Stimulated activated CD4-positive, alpha-beta T cell treated with anti-CD3 and anti-CD28 coated beads, Interleukin-15, amount 100 ng/mL, for 1 hour (primary cell): ENCODE data around the gene TMEM178B.
"Not testable (repeated sequence)": the region's sequence is repeated elsewhere in the genome, so short reads cannot be mapped to it uniquely, and the experiment has no call there.

ENCODE experiments used
- DNase-seq, 2 donors: peaks; one replicate each; pipeline ENCODE4 v3.0.0-alpha.2; 2020; ENCODE audit warnings: low read depth in 1 of 2, low spot score in 1 of 2

TMEM178B gene

DNA sequence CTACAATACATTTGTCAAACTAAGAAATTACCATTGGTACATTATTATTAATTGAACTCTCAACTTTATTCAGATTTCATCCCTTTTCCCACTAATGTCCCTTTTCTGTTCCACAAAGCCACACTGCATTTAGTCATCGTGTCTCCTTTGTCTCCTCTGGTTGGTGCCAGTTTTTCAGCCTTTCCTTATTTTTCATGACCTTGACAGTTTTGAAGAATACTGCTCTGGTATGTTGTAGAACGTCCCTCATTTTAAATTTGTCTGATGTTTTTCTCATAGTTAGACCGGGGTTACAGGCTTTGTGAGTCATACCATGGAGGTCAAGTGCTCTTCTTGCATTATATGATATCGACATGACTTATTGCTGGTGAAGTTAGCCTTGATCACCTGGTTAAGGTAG, 304.0 kb downstream of the TMEM178B start:
- no peak for DNase-seq

GRCh38 chr7:141378405-141378804, 304.5 kb downstream of the TMEM178B start:
- no peak for DNase-seq

DNA sequence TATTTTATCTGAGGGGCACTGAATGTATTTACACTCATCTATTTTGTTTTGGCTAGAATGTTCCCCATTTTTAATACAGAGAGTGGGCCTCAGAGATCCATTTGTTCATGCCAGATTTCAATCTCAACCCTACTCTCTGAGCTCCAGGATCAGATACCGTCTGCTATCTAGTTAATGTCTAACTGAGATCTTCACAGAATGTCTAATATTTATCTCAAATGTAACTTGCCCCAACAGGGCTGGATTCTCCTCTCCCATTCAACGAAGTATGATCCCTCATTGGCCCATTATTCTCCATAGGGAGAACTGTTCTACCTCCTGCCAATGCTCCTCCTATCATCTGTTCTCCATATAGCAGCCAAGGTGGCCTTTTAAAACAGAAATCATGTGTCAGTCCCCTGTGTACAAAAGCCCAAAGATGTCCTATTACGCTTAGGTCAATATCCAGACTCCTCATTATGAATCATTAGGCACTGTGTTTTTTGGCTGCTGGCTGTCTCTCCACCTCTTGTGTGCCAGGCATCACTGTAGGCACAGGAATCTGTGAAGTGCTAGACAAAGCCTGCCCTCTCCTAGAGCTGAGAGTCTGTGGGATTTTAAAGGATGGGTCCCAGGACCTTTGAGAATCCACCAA, 308.0 kb downstream of the TMEM178B start:
- DNase-seq, result no peak

GRCh38 chr7:141383356-141383755, 309.5 kb downstream of the TMEM178B start:
- DNase-seq, result not testable (repeated sequence)

- no peak for DNase-seq
Measured at GRCh38 chr7:141386881-141387280, 313.0 kb downstream of the TMEM178B start.

- DNase-seq, result no peak
Measured at GRCh38 chr7:141387521-141388217, 313.8 kb downstream of the TMEM178B start.

- no peak for DNase-seq
Measured at GRCh38 chr7:141389140-141389796, 315.4 kb downstream of the TMEM178B start.

- DNase-seq, result no peak
Measured at GRCh38 chr7:141390339-141390738, 316.5 kb downstream of the TMEM178B start.

- DNase-seq, result no peak
Measured at GRCh38 chr7:141393056-141393455, 319.2 kb downstream of the TMEM178B start.

DNA sequence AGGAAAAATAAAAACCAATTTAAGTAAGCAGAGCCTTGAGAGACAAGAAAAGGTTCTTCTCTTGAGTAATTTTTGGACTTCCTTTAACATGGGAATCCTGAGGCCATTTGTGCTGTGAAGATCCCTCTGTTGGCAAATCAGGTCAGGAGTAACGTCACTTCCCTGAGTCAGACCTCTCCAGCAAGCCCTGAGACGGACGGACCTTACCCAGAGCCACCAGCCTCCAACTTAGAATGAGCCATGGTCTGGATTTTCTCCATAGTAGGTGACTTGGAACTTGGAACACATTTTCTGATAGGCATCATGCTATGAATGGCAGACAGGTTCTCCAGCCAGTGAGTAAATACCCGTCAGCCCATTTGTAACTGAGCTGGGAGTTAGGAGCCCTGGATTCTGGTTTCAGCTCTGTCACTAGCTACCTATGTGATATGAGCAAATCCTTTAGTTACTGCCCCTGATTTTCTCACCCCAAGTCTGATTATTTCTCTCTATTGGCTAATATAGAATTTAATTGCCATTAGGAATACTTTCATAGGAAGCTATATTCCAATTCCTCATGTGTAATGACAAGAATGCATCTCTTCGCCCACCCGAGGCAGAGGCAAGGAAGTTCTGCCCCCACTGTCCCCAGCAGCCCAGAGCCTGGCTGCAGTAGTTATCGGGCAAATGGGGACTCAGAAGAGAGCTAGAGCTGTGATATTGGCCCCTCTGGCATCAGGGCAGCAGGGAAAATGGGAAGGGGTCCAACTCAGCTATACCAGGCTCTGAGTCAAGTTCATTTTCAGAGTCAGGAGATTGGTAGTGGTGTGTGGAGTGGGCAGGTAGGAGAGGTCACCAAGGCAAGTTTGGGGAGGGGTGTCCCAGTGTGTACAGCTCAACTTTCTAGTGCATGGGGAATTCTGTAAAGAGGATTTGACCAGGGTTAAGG, 323.6 kb downstream of the TMEM178B start:
- DNase-seq, result no peak

DNA sequence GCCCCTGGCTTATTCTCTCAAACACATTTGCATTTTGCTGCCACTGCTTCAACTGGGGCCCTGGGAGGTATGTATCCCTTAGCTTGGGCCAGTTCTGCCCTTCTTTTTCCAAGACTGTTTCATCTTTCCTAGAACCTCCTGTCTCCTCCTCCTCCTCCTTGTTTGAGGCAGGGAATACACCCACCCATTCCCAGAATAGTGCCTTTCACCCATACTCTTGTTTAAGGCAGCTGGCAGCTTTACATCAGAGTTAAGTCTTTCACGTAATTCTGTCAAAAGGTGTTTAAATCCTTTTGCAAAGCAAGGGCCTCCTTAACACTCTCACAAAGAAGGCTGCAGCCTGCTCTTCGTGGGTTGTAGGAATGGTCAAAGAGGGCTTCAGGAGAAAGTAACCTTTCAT, 326.5 kb downstream of the TMEM178B start:
- DNase-seq, result no peak

GRCh38 chr7:141402277-141402996, 328.6 kb downstream of the TMEM178B start:
- no peak for DNase-seq

DNA sequence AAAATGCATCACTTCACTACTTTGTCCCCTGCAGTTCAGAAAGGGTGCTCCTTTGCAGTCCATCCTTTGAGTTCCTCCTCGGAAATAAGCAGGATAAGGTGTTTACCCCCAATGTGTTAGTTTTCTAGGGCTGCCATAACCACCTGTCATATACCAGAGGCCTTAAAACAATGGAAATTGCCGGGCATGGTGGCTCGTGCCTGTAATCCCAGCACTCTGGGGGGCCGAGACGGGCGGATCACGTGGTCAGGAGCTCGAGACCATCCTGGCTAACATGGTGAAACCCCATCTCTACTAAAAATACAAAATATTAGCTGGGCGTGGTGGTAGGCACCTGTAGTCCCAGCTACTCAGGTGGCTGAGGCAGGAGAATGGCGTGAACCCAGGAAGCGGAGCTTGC, 330.0 kb downstream of the TMEM178B start:
- not testable (repeated sequence) for DNase-seq

DNA sequence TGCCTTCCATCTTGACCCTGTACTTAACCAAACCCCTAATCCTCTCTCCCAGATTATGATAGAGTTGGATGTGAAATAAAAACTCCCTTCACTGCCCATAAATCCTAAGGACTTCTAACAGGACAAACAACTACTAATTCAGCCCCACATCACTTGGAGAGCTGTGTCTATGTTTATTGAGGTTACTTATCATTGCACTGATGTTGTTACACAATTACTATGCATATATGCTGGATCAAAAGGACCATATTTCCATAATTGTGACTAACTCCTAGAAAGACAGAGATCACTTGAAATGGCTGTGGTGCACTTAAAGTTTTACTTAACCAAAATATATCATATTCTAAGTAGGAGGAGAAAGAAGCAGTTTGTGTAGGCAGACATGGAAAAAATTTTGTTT, 332.5 kb downstream of the TMEM178B start:
- DNase-seq, result no peak

GRCh38 chr7:141407893-141408292, 334.0 kb downstream of the TMEM178B start:
- no peak for DNase-seq

DNA sequence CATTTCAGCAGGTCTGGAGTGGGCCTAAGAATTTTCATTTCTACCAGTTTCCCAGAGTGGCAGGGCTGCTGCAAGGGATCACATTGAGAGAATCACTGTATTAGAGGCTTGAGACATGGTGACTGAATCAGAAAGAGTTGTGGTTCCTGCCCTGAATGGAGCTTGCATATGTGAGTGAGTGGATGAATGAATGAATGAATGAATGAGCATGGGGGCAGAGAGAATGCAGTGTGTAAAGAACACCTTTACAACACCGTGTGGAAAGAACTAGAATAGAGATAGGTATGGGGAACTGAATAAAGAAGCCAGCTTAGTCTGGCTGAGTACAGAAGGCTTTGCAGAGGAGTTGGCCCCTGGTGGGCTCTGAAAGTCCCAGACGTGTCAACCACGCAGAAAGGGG, 334.6 kb downstream of the TMEM178B start:
- no peak for DNase-seq

DNA sequence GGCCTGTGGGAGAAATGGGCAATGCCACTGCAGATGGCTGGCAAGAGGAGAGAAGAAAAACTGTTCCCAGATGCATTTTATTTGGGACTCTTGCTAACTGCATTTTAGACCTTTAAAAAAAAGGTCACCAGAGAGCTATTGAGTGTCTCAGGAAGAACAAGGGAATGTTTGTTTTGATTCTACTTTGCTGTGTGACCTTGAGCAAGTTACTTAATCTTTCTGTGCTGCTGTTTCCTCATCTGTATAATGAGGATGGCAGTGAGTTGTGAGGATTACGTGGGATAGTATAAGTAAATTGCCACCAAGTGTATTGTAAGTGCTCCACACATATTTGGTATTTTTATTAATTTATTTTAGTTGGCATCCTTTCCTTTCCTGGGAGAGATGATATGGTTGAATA, 335.4 kb downstream of the TMEM178B start:
- no peak for DNase-seq

- DNase-seq, result no peak
Measured at GRCh38 chr7:141409801-141410329, 336.0 kb downstream of the TMEM178B start.

DNA sequence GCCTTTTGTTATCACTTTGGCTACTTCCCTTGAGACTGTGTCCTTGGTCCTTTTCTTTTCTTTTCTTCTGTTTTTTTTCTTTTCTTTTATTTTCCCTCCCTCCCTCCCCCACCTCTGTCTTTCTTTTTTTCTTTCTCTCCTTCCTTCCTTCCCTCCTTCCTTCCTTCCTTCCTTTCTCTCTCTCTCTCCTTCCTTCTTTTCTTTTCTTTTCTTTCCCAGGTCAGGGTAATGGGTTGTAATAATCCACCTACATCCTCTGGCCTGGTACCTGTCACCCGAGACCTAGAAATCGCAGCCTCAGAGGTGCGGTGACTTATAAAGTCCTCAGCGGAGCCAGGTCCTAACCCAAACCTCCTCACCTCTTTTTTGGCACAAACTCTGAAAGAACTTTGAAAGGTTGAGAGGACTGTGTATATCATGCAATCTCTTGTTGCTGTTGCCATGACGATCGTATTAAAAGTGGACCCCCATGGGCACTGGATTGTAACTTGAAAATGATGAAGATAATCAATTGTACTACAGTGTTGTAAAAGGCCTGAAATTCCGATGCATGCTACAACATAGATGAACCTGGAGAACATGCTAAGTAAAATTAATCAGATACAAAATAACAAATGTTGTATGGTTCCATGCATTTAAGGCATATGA, 336.6 kb downstream of the TMEM178B start:
- DNase-seq, result no peak

- no peak for DNase-seq
Measured at GRCh38 chr7:141411133-141411532, 337.3 kb downstream of the TMEM178B start.
